ENCODE results near the gene LRRC10.

The LRRC10 gene

GRCh38 chr12:69569236-69569635 lies 41.5 kb downstream of the LRRC10 start:
- DNase-seq (ENCODE audit: low read depth) = no peak

- no peak for DNase-seq (ENCODE audit: low read depth)
These were observed 44.1 kb downstream of the LRRC10 start for GRCh38 chr12:69566603-69567002.

- DNase-seq (ENCODE audit: low read depth) = no peak
These were observed 47.4 kb downstream of the LRRC10 start for GRCh38 chr12:69563166-69563762.
